Measurements from ENCODE around the gene CD34. TPM values are rescaled to one million over a fixed set of nuclear protein-coding genes. Genes with fewer than 3 reads are reported as not detected.
"Not testable (repeated sequence)": the region's sequence is repeated elsewhere in the genome, so short reads cannot be mapped to it uniquely, and the experiment has no call there.

CD34 gene
- total RNA-seq, 6 experiments from 2014 or later: 0.70 to 2.7 (median 2.2) TPM

DNA sequence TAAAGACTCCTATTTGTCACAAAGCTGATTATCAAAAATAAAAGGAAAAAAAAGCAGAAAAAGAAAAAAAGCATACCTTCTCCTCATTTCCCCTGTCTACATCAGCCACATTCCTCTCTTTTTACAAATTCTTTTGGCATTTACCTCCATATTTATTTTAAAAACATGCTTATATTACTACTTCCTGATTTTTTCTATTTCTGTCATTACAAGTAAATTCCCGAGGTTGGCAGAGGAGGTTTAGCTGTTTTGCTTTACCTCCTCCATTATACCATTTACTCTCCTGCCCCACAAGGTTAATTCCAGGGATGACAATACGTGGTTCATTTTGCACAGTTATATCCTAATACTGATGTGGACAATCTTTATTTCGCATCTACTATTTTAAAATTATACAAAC is 26.3 kb upstream of the CD34 start:
- Histone ChIP-seq H3K4me1 (no peaks in the 10 kb centered on the region), H3K9me3 (no peaks in the 10 kb centered on the region), H3K27me3 (no peaks in the 10 kb centered on the region), H3K27ac (no peak overlapping the region), H3K36me3 (no peaks in the 10 kb centered on the region), H3K4me3 (no peak overlapping the region)
- no peak for ATAC-seq
- 77% methylated on average over 3 of the region's 3 CpGs for WGBS (ENCODE audit: insufficient coverage, low coverage, low lambda C conversion rate, missing lambda C conversion rate)
- no peak for DNase-seq
- no peak for TF ChIP-seq POLR2A (IDR thresholded peaks at IDR 0.05)
- TF ChIP-seq, protein P1, sequence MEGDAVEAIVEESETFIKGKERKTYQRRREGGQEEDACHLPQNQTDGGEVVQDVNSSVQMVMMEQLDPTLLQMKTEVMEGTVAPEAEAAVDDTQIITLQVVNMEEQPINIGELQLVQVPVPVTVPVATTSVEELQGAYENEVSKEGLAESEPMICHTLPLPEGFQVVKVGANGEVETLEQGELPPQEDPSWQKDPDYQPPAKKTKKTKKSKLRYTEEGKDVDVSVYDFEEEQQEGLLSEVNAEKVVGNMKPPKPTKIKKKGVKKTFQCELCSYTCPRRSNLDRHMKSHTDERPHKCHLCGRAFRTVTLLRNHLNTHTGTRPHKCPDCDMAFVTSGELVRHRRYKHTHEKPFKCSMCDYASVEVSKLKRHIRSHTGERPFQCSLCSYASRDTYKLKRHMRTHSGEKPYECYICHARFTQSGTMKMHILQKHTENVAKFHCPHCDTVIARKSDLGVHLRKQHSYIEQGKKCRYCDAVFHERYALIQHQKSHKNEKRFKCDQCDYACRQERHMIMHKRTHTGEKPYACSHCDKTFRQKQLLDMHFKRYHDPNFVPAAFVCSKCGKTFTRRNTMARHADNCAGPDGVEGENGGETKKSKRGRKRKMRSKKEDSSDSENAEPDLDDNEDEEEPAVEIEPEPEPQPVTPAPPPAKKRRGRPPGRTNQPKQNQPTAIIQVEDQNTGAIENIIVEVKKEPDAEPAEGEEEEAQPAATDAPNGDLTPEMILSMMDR (IDR thresholded peaks at IDR 0.05): no peak
- intact Hi-C loops (cut with DNase I): no loop called here

DNA sequence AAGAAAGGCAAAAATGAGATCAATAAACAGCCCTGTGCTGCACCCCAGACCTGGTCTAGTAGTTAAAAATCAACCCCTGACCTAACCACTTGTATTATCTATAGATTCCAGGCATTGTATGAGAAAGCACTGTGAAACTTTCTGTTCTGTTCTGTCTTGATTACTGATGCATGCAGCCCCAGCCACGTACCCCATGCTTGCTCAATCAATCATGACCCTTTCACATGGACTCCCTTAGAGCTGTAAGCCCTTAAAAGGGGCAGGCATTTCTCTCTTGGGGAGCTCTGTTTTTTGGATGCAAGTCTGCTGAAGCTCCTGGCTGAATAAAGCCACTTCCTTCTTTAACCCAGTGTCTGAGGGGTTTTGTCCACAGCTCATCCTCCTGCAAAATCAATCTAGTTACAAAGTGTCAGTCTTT is 24.2 kb upstream of the CD34 start:
- no peak for TF ChIP-seq POLR2A (IDR thresholded peaks at IDR 0.05)
- TF ChIP-seq, protein P1 (IDR thresholded peaks at IDR 0.05): no peak

DNA sequence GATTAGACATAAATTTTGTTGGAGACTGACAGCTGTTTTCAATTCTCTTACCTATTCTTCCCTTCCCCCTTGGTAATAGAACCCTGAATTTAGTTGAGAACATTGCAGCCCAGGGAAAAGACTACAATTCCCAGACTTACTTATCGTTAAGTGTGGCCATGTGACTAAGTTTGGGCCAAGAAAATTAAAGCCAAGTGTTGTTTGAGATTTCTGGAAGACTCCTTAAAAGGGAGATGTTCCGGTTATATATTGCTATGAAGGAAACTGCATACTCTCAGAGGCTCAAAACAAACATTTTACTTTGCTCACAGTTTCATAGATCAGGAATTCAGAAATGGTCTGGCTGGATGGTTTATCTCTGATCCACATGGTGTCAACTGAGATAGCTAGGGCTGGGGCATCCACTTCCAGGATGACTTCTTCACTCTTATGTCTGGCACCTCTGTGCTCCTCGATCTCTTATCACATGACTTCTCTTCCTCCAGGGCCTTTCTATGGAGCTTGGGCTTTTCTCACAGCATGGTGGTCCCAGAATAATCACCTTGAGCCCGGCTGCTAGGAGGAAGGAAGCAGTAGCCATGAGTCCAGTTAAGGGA is 22.4 kb upstream of the CD34 start:
- H3K27me3 ChIP-seq: no peaks in the 10 kb centered on the region
- DNase-seq (no peak), ATAC-seq (no peak)
- 43% methylated on average over 4 of the region's 4 CpGs for WGBS (ENCODE audit: insufficient coverage, low coverage, low lambda C conversion rate, missing lambda C conversion rate)
- H3K4me1 ChIP-seq: no peaks in the 10 kb centered on the region
- H3K9me3 ChIP-seq: no peaks in the 10 kb centered on the region
- no peak for TF ChIP-seq POLR2A (IDR thresholded peaks at IDR 0.05)
- TF ChIP-seq, protein P1 (IDR thresholded peaks at IDR 0.05): no peak
- H3K4me3 ChIP-seq: no peak overlapping the region
- H3K36me3 ChIP-seq: no peaks in the 10 kb centered on the region
- H3K27ac ChIP-seq: no peak overlapping the region
- intact Hi-C loops (cut with DNase I): no loop called here

More for the DNA sequence above, 24.2 kb upstream of the CD34 start:
- intact Hi-C loops (cut with DNase I): no loop called here
- Histone ChIP-seq H3K27ac (no peak overlapping the region), H3K27me3 (no peaks in the 10 kb centered on the region), H3K4me3 (no peak overlapping the region), H3K36me3 (no peaks in the 10 kb centered on the region), H3K9me3 (no peaks in the 10 kb centered on the region), H3K4me1 (no peaks in the 10 kb centered on the region)
- ATAC-seq: peak in 1 of 4 donors; percentile 35
- DNase-seq: no peak
- WGBS (ENCODE audit: insufficient coverage, low coverage, low lambda C conversion rate, missing lambda C conversion rate): 33% methylated on average over 1 of the region's 1 CpG

DNA sequence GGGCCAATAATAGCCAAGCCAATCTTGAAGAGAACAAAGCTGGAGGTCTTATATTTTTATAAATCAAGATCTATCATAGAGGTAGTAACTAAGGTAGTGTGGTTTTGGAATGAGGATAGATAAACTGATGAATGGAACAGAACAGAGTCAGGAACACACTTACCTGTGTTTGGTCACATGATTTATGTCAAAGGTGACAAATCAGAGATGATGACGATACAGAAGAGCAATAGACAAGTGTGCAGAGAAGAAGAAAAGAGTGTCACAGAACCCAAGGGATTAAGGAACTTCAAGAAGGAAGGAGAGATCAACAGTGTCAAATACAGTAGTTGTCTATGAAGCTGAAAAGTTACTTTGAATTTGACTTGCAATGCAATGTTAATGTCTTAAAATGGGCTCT is 16.1 kb upstream of the CD34 start:
- DNase-seq (no peak), ATAC-seq (no peak)
- Histone ChIP-seq H3K4me1 (no peaks in the 10 kb centered on the region), H3K4me3 (no peak overlapping the region), H3K27me3 (no peaks in the 10 kb centered on the region), H3K27ac (no peak overlapping the region), H3K9me3 (no peaks in the 10 kb centered on the region), H3K36me3 (no peaks in the 10 kb centered on the region)
- no peak for TF ChIP-seq POLR2A (IDR thresholded peaks at IDR 0.05)
- TF ChIP-seq, protein P1 (IDR thresholded peaks at IDR 0.05): no peak
- intact Hi-C loops (cut with DNase I): no loop called here
- WGBS (ENCODE audit: insufficient coverage, low coverage, low lambda C conversion rate, missing lambda C conversion rate): 70% methylated on average over 1 of the region's 1 CpG

DNA sequence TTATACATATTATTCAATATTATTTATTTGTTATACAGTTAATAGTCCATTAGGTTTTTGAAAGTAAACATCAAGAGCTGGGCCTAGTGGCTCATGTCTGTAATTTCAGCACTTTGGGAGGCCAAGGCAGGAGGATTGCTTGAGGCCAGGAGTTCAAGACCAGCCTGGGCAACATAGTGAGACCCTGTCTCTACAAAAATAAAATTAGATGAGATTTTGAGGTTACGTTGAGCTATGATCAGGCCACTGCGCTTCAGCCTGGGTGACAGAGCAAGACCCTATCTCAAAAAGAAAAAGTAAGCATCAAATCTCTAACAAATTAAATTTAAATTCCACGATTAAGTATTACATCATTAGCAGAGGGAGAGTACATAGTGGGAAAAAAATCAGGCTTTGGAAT is 15.0 kb upstream of the CD34 start:
- 83% methylated on average over 3 of the region's 3 CpGs for WGBS (ENCODE audit: insufficient coverage, low coverage, low lambda C conversion rate, missing lambda C conversion rate)
- H3K36me3 ChIP-seq; ATAC-seq; H3K4me1 ChIP-seq; H3K27ac ChIP-seq; H3K4me3 ChIP-seq; H3K9me3 ChIP-seq; H3K27me3 ChIP-seq; DNase-seq; intact Hi-C loops (cut with DNase I): not testable (repeated sequence)

Measured in right lobe of liver (tissue), 6 donors.